Right cardiac atrium (tissue), 5 donors: ENCODE measurements around the gene NACAD. TPM values are rescaled to one million over a fixed set of nuclear protein-coding genes. Genes with fewer than 3 reads are reported as not detected.

Experiments used
- ATAC-seq, 2 donors: fragments of 200-7000 bp; cut with Tn5 transposase; one replicate each; pipeline versions ENCODE4 v1.8.0 to v1.9.1; 2020; ENCODE audit warnings: moderate library complexity in 2 of 2, mild to moderate bottlenecking in 1 of 2
- DNase-seq, 3 donors: peaks; one replicate each; pipeline ENCODE4 v3.0.0-alpha.2; 2020
- H3K27ac ChIP-seq: one replicate; pipeline ENCODE4 v1.5.1; 2013; ENCODE audit warnings: mild to moderate bottlenecking, low read length, control low read depth, moderate library complexity
- H3K27me3 ChIP-seq: one replicate; pipeline ENCODE4 v1.6.1; 2013; ENCODE audit not compliant: control insufficient read depth, insufficient read depth
- H3K4me1 ChIP-seq: one replicate; pipeline ENCODE4 v1.6.1; 2013; ENCODE audit warnings: low read length; ENCODE audit not compliant: control insufficient read depth, insufficient read depth
- H3K4me3 ChIP-seq: one replicate; pipeline ENCODE4 v1.5.1; 2013; ENCODE audit warnings: low read length, control low read depth
- H3K9me3 ChIP-seq: one replicate; pipeline ENCODE4 v1.6.1; 2013; ENCODE audit warnings: low read length; ENCODE audit not compliant: control insufficient read depth
- WGBS: extraction: QIAGEN DNeasy Blood & Tissue Kit; methylation state at CpG from one replicate; pipeline ENCODE4 v1.1.7; 2013; 5-methylcytosine and 5-hydroxymethylcytosine counted together
- intact Hi-C, 4 donors: fragments of 100-400 bp; cut with DNase I; formaldehyde crosslinking; loops; one replicate each; pipeline versions ENCODE4 v1.11.0 to v1.14.0; 2022 to 2023
- polyA plus RNA-seq: library from polyadenylated mRNA; stranded (reverse); fragments of 200-250 nt; gene quantifications from one replicate; pipeline ENCODE4 v1.2.3, GENCODE V29; 2013
- total RNA-seq, 4 donors: library from RNA; stranded (reverse); fragmentation: NEBNext Ultra II Directional; extraction: Animal tissue kit (Norgen Biotek cat#: 25700); gene quantifications; one replicate each; pipeline ENCODE4 v1.2.1, GENCODE V29; 2021
- donor health status: healthy with polysubstance abuse.
- donor health status: DM: no; HTN: yes; CAD: no.
- donor health status: DM: no; HTN: no; CAD: no.
- donor health status: DM: no; HTN: yes; CAD: no; lungs with severe emphysema.
- donor health status: DM: yes; HTN: yes; CAD: no.

Gene NACAD
- total and polyA plus RNA-seq, 5 donors = 3.2 to 6.5 (median 4.8) TPM

DNA sequence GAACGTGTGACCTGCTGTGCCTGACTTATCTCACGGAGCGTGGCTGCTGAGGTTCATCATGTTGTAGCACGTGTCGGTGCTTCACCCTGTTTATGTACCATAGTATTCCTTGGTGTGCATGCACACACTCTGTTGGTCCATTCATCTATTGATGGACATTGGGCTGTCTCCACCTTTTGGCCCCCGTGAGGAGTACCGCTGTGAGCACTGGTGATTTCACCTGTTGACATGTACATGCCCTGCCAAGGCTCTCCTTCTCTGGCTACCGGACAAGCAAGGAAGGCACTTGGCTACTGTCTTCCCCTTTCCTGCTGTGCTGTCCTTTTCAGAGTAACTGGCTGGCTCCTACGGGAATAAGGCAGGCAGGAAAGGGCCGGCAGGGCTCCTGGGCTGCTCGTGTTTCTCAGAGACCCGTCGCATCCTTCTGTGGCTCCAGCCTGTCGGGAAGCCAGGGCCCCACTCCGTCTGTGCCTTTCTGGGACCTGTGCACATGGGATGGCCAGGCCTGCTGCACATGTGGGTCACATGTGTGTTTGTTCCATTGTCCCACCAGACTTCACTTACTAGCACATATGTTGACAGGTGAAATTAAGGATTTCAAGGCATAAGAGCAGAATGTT is 40.5 kb upstream of the NACAD start:
- DNase-seq (no peak), ATAC-seq (no peak)
- Histone ChIP-seq H3K27ac (no peak overlapping the region), H3K9me3 (no peaks in the 10 kb centered on the region), H3K4me3 (no peak overlapping the region), H3K4me1 (no peaks in the 10 kb centered on the region), H3K27me3 (no peaks in the 10 kb centered on the region)
- WGBS = 58% methylated on average over 15 of the region's 15 CpGs
- intact Hi-C loops = loop anchor here in 1 of 4 donors (10.0 kb wide), 1 partner anchor 154 kb away; the partner anchor contains the start of gene MYO1G

GRCh38 chr7:45126920-45127319 is 38.2 kb upstream of the NACAD start:
- Histone ChIP-seq H3K4me1 (no peaks in the 10 kb centered on the region), H3K9me3 (no peaks in the 10 kb centered on the region), H3K4me3 (no peak overlapping the region), H3K27me3 (no peaks in the 10 kb centered on the region), H3K27ac (no peak overlapping the region)
- no peak for ATAC-seq
- DNase-seq = no peak
- 77% methylated on average over 6 of the region's 6 CpGs for WGBS
- intact Hi-C loops = loop anchor here in 1 of 4 donors (10.0 kb wide), 1 partner anchor 152 kb away; the partner anchor contains the start of gene MYO1G

GRCh38 chr7:45126201-45126600 is 37.4 kb upstream of the NACAD start:
- intact Hi-C loops = loop anchor here in 1 of 4 donors (10.0 kb wide), 1 partner anchor 151 kb away; the partner anchor contains the start of gene MYO1G
- Histone ChIP-seq H3K27ac (no peak overlapping the region), H3K4me1 (no peaks in the 10 kb centered on the region), H3K4me3 (no peak overlapping the region), H3K27me3 (no peaks in the 10 kb centered on the region), H3K9me3 (no peaks in the 10 kb centered on the region)
- ATAC-seq (no peak), DNase-seq (no peak)
- 75% methylated on average over 6 of the region's 6 CpGs for WGBS

DNA sequence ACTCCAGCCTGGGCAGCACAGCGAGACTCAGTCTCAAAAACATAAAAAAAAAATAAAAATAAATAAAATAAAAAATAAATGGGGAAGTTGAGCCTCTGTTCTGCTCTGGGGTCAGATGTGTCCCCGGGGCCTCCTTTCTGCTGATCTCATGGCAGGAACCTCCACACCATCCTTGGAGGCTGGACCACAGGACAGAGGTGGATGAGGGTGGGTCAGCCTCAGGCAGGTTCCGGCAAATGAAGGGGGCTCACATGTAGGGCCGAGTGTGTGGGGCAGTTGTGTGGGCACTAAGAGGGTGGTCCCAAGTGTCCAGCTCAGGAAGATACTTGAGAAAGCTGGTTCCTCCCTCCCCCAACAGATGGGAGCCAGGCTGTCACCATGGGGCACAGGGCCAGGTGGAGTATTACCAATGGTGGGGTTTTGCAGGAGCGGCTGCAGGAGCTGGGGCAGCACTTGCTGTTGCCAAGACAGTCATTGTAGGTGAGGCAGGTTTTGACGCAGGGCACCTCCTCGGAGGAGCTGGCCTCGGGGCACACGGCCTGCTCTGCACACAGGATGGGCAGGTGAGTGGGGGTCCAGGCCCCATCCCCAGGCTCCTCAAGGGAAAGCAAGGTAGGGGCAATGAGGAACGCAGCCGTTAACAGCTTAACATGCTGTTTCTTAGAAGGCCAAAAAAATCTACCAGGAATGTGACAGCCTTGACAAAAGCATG is 36.6 kb upstream of the NACAD start:
- DNase-seq (no peak), ATAC-seq (no peak)
- H3K4me1 ChIP-seq = no peaks in the 10 kb centered on the region
- intact Hi-C loops = loop anchor here in 1 of 4 donors (10.0 kb wide), 1 partner anchor 151 kb away; the partner anchor contains the start of gene MYO1G
- WGBS = 93% methylated on average over 11 of the region's 11 CpGs
- no peaks in the 10 kb centered on the region for H3K27me3 ChIP-seq
- H3K9me3 ChIP-seq = no peaks in the 10 kb centered on the region
- no peak overlapping the region for H3K4me3 ChIP-seq
- H3K27ac ChIP-seq = no peak overlapping the region

DNA sequence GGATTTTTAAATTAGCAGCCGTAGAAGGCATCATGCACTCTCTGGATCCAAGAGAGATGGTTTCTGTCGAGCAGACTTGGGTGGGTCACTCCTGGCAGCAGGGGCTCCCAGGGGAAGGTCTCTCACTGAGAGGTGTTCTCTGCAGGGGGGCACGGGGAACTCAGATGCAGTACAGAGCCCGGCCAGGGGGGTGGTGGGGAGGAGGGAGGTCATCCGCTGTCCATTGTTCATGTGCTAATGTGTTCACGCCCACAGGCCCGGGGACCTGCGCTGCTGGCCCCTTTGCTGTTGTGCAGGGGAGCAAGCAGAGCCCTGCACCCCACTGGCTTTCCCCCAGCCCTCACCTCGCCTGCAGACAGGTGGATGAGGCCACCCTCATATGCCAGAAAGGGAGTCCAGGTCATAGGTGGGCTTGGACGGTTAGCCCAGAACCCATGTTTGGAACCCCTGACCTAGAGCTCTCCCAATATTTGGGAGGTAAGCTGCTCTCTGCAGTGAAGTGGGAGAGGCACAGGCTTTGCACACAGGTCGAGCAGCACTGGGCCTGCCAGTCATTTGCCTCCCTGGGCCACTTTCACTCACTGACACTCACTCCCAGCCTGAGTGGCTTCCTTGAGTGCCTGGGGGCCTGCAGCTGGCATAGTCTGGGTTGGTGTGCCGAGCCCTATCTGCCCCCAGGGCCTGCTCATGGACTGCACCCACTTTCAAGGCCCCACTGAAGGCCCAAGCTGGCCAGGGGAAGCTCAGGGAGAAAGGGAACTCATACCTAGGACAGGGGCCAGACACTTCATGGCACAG is 35.3 kb upstream of the NACAD start:
- Histone ChIP-seq H3K4me3 (no peak overlapping the region), H3K27me3 (no peaks in the 10 kb centered on the region), H3K27ac (no peak overlapping the region), H3K4me1 (no peaks in the 10 kb centered on the region), H3K9me3 (no peaks in the 10 kb centered on the region)
- intact Hi-C loops = loop anchor here in 1 of 4 donors (10.0 kb wide), 1 partner anchor 149 kb away; the partner anchor contains the start of gene MYO1G
- DNase-seq (no peak), ATAC-seq (no peak)
- WGBS = 65% methylated on average over 12 of the region's 12 CpGs

DNA sequence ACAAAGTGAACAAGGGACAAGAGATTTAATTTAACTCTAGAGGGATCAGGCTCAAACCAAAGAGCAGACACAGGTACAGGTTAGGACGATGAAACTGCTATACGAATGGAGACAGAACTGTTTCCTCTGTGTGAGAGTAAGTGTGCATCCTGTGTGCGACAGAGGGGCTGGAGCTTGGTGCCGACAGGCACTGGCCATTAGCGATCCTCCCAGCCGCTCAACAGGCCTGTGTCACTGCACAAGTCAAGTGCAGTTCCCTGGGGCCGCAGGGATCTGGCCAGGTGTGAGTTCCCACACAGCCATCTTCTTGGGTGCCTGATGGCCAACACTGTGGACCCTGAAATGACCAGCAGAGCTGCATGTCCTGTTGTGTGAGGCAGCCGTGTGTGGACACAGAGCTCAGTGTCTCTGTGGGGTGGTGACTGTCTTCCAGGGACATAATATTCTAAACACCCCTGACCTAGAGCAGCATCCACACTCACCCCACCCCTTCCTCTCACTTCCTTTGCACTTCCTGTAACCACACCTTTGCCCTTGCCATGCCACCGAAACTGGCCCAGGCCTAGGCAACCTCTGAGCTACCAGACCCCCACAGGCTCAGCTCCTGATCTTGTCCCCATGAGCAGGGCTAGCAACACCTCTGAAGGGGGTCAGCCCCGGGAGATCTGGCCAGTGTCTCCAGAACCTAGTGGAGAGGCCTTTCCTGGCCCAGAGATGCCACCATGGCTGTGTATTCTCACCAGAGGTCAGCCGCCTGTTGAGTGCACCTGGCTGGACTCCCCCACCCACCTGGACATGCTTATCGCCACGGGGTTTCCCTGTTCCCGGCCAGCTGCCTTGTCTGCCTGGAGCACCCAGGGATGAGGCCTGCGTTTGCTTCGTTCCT is 34.4 kb upstream of the NACAD start:
- 71% methylated on average over 16 of the region's 16 CpGs for WGBS
- intact Hi-C loops = loop anchor here in 1 of 4 donors (10.0 kb wide), 1 partner anchor 148 kb away; the partner anchor contains the start of gene MYO1G
- ATAC-seq = no peak

DNA sequence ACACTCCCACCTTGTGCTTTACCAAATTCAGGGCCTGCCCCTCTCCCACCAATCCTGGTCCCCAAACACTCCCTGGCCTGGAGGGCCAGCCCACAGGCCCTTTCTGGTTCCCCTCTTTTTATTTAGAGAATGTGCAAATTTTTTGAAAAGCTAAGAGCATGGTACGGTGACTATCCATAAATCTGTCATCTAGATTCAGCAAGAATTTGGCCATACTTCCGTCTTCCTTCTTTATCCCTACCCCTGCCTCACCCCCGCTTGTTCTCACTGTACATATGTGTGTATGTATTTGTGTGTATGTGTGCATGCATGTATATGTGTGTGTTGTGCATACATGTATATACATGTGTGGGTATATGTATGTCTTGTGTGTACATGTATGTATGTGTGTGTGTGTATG is 30.8 kb upstream of the NACAD start:
- no peak for DNase-seq
- intact Hi-C loops = no loop called here
- no peaks in the 10 kb centered on the region for H3K4me1 ChIP-seq
- H3K27ac ChIP-seq = no peak overlapping the region
- no peak overlapping the region for H3K4me3 ChIP-seq
- WGBS = 97% methylated on average over 3 of the region's 3 CpGs
- no peaks in the 10 kb centered on the region for H3K27me3 ChIP-seq
- H3K9me3 ChIP-seq = no peaks in the 10 kb centered on the region
- no peak for ATAC-seq

More for the DNA sequence above, 34.4 kb upstream of the NACAD start:
- Histone ChIP-seq H3K27me3 (no peaks in the 10 kb centered on the region), H3K4me3 (no peak overlapping the region), H3K27ac (no peak overlapping the region), H3K9me3 (no peaks in the 10 kb centered on the region), H3K4me1 (no peaks in the 10 kb centered on the region)
- DNase-seq = no peak

DNA sequence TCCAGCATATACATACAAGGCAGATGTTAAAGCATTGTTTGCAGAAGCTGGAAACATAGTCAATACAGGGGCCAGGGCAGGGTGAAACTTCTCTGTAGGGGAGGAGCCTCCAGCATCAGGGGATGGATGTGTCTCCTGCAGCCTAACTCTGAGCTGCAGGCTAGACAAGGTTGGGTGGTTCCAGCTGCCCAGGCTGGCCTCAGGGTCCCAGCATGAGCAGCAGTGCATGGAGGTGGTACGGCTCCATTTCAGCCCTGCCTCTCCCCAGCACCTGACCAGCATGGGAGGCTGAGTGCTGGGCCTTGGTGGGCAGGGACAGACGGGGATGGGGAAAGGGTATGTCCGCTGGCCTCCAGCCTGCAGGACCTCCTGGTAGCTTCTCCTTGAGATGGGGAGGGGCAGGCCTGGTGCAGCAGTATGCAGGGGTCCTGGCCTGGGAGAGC is 30.1 kb upstream of the NACAD start:
- ATAC-seq = no peak

DNA sequence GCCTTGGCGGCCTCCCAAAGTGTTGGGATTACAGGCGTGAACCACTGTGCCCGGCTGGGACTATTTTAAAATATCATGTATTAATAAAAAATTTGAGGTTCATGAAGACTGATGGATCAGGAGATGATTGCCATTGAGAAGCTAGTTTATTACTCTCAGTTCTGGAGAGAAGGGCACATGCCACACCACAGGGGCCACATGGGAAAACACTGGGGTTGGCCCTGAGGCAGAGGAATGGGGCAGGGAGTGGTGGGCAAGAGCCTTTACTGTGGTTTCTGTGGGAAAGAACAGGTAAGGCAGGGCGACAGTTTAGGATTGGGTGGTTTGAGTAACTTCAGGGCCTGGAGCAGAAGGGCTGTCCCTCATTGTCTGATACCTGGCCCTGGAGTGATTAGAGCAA is 29.5 kb upstream of the NACAD start:
- ATAC-seq (no peak), DNase-seq (no peak)
- WGBS = 88% methylated on average over 4 of the region's 4 CpGs
- H3K9me3 ChIP-seq = no peaks in the 10 kb centered on the region
- intact Hi-C loops = no loop called here
- no peak overlapping the region for H3K4me3 ChIP-seq
- H3K4me1 ChIP-seq = no peaks in the 10 kb centered on the region
- H3K27ac ChIP-seq = no peak overlapping the region
- H3K27me3 ChIP-seq = no peaks in the 10 kb centered on the region

More for the DNA sequence above, 30.1 kb upstream of the NACAD start:
- intact Hi-C loops = no loop called here
- Histone ChIP-seq H3K4me1 (no peaks in the 10 kb centered on the region), H3K27ac (no peak overlapping the region), H3K9me3 (no peaks in the 10 kb centered on the region), H3K4me3 (no peak overlapping the region), H3K27me3 (no peaks in the 10 kb centered on the region)
- WGBS = 98% methylated on average over 3 of the region's 3 CpGs
- DNase-seq = no peak

DNA sequence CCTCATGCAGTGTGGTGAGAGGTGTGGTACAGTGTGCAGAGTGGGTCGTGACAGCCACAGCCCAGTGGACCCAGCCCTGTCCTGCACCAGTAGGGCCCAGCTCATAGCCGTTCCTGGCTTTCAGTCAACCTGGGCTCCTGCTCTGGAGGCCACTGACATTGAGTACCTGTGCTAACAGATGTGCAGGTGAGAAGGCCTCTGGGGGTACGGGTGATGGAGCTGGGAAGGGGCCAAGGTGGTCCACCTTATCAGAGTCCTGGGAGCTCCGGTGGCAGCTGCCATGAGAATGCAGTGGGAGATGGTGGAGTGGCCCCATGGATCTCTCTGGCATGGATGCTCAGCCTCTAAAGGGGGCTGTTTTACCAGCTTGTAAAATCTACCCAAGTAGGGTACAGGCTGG is 28.8 kb upstream of the NACAD start:
- H3K27me3 ChIP-seq = no peaks in the 10 kb centered on the region
- DNase-seq (no peak), ATAC-seq (peak in 1 of 2 donors; percentile 22)
- 72% methylated on average over 4 of the region's 4 CpGs for WGBS
- no peak overlapping the region for H3K27ac ChIP-seq
- intact Hi-C loops = no loop called here
- no peaks in the 10 kb centered on the region for H3K9me3 ChIP-seq
- no peak overlapping the region for H3K4me3 ChIP-seq
- H3K4me1 ChIP-seq = no peaks in the 10 kb centered on the region
